Measurements from ENCODE around the gene ITGB2.

Gene ITGB2

DNA sequence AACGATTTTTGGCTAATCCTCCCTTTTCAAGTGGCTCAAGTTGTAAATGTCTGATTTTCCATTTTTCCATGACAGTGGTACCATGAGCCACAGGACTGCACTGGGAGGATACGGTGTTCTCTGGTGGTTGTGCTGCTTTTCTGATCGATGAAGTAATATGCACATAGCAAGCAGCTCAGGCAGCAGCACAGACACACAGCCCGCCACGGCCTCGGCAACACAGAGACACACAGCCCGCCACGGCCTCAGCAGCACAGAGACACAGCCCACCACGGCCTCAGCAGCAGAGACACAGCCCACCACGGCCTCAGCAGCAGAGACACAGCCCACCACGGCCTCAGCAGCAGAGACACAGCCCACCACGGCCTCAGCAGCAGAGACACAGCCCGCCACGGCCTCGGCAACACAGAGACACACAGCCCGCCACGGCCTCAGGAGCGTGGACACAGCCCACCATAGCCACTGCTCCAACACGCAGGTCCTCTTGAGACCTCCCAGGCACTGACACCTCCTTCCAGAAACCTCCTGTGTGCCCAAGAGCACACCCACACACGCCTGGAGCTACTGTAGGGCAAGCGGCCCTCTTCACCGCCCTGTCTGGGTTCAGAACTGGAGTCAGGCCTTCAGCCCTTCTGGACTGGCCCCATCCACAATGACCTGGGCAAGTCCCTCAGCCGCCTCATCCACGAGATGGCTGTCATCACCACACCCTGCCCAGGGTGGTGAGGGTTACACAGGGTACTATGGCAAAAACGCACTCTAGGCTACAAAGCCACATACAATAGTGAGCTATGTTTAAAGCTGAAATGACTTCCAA, 57.6 kb downstream of the ITGB2 start:
- no peak for DNase-seq

- DNase-seq = no peak
Observed at GRCh38 chr21:44858791-44859190, 61.9 kb downstream of the ITGB2 start.

DNA sequence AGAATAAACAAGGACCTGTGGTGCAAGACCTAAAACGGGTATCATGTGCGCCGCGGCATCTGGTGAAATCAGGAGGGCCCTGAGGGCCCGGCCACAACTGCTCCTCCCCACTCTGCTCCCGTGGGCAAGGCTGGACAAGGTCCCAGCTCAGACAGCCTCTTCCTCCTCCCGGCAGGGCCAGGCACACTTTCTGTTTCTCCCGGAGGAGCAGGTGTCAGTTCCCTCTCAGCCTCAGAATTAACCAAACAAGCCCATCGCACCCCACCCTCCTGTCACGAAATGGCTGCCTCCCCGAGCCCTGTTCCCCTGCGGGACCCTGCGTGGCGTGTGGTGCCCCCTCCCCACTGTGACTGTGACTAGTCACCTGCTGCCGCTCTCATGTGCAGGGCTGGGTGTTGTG, 62.4 kb downstream of the ITGB2 start:
- DNase-seq = no peak

GRCh38 chr21:44857127-44857892, 63.4 kb downstream of the ITGB2 start:
- no peak for DNase-seq

DNA sequence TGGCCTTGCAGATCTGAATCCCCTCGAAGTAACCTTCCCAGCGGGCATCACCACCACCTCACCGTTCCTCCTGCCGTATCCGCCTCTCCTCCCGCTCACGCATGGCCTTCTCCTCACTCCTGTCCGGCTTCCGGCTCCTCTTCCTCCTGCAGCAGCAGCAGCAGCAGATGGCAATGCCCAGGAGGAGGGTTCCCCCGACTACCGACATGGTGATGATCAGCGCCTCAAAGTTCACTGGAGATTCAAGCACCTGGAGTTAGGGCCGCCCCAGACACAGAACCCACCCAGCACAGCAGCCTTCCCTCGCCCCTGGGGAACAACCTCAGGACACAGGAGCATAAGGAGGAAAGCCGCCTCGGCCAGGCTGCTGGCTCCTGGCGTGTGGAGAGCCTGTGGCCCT, 64.6 kb downstream of the ITGB2 start:
- no peak for DNase-seq

DNA sequence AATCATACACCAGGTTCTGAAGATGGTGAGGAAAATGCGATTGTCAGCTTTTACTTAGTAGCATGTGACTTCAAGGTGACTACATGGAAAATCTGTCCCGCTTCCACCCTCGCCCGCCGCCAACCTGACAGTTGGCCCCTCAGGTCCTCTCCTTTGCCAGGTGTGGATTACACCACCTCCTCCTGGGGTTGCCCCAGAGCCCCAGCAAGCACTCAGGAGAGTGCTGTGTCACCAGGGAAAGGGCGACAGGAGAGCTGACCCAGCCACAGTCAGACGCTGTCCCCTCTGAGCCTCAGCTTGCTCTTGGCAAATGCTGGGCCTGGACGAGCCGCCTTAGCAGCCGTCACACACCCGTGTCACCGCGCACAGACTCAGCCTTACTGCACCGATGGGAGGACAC, 65.1 kb downstream of the ITGB2 start:
- DNase-seq = no peak

DNA sequence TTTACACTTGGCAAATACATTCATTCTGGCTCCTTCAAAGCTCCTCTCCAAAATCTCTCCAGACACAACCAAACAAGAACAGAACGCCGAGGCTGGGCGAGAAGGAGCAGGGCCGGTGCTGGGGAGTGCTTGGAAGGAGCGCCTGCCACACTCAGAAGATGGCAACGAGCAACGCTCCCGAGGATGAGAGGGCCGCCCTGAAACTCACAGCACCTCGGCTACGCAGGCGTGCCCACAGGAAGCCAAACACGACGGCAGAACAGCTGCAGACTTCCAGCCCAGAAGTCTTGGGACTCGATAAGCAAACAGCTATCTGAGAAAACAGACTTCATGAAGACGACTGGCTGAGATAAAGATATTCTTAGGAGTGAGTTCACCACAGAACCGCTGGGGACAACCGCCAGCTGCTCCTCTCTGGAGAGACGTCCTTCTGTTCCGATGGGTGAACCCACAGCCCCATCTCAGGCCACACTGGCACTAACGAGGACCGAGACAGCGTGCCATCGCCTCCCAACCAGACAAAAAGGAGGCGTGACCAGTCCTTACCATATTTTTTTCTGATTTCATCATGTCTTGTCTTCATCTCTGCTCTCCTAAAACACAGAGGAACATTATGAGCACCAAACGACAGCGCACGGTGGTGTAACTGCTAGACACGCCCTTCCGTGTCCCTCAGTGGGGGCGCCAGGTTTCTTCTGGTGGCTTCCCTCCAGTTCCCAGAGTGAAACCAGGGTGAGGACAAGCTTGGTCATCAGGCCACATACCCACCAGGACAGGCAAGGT, 65.8 kb downstream of the ITGB2 start:
- no peak for DNase-seq

- no peak for DNase-seq
Observed at GRCh38 chr21:44854391-44854663, 66.4 kb downstream of the ITGB2 start.

GRCh38 chr21:44853601-44854390, 66.9 kb downstream of the ITGB2 start:
- no peak for DNase-seq

- DNase-seq = no peak
Observed at GRCh38 chr21:44850905-44851657, 69.6 kb downstream of the ITGB2 start.

DNA sequence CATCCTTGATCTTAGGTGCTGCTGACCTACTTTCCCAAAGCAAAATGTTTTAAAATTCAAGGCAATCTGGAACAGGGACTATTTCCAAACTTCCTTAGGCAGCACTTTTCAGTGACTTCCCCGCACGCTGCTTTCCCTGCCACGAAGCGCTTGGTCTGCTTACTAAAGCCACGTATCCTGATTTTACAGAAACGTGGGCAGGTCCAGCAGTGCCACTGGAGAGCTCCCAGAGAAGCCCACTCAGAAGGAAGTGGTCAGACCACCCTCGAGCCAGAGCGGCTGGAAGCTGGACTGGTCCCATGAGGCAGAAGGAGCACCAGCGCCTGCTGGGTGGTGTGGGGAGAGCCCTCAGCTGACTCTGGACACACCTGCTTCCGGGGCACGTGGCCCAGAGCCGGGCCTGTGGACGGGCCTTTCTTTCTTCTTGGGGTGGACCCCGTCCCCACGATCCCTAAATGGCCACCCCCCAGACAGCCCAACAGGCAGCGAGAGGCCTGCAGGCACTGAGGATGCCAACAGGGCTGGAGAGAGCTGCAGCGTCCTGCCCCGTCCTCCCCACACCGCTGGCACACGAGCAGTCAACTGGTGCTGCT, 70.4 kb downstream of the ITGB2 start:
- DNase-seq = no peak

DNA sequence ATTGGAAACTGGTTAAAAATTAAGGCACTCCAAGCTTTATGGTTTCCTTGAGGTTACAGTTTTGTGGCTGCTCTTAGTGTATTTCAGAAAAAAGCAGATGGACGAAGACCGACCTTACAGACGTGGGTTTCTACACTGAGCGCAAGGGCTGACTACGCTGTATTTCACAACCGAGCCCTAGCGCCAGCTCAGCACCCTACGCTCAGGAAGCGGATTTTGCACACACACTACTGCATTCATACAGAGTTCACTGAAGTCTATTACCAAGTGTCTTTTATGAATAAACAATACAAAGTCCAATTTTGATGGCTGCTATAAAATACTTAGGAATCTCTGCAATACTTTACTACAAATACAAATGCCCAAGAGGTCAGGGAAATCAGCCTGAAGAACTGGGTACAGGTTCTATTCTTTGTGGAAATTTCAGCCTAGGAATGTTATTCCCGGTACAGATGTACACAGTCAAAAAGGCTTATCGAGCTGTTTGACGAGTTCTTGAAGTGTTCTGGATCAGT, 71.0 kb downstream of the ITGB2 start:
- no peak for DNase-seq

DNA sequence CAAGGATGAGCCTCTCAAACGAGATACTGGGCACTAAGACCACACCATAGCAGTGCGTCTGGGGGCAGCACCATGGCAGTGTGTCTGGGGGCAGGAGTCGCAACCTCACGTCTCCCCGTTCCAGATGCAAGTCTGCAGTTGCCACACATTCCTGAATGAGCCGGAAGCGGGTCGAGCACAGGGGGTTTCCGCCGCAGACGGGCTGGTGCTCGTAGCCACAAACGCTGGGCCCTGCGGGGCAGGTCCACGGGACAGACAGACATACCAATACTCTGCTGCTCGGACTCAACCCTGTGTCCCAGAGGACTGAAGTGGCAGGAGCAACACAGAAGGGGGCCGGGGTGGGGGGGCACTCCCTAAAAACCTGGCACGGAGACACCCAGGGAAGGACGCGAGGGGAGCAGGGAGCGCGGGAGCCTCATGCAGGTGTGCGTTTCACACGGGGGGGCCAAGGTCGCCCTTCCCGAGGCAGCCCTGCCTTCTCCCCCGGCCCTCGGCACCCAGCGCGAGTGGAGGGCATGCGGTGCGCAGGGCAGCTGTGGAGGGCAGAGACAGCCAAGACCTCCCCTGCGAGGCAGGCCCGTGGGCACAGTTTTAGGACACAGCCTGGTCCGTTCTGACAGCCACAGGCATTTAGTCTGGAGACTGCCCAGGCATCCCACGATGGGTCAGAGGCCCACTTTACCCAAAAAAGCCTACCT, 71.7 kb downstream of the ITGB2 start:
- no peak for DNase-seq

- no peak for DNase-seq
Observed at GRCh38 chr21:44847261-44848056, 73.2 kb downstream of the ITGB2 start.

DNA sequence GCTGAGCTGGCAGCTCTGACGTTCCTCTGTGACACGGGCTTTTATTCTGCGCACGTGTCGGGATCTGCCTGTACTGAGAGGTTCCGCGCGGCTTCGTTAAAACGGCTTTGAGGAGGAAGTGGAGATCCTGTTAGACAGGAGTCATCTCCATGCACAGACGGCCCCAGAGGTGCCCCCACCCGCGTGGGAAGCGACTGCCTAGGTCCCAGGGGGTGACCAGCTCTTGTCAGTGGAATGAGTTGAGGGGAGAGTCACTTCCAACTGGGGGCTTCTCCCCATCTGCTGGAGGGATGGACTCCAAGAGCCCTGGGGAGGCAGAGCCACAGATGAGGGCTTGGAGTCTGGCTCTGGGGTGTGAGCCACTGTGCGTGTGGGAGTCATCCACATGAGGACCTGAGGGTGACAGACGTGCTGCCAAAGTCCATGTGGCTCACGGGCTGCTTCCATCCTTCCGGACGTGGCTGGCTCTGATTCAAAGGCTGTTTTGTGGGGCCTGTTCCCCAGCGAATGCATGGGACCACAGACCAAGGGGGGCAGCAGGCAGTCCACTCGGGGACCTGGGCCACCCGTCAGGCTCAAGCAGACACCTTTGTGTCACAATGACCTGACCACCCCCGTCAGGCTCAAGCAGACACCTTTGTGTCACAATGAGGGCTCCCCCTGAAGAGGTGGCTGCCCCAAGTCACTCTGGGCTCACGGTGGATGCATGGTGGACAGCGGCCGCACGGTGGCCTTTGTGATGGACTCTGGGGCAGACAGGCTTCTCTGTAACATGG, 74.0 kb downstream of the ITGB2 start:
- DNase-seq = no peak

DNA sequence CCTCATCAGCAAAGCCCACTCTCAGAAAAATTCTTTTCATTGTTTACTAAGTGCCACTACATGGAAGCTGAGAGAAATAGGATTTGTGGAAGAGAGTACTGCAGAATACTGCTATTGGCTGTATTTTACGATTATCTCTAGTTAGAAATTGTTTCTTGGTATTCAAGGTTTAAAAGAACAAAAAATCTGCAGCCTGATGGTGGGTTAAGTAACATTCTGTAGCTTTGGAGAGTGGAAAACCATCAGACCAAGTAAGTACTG, 74.5 kb downstream of the ITGB2 start:
- DNase-seq = no peak

- DNase-seq = no peak
Observed at GRCh38 chr21:44845418-44846223, 75.1 kb downstream of the ITGB2 start.

- DNase-seq = no peak
Observed at GRCh38 chr21:44844256-44844655, 76.4 kb downstream of the ITGB2 start.
